SK-N-SH (cell line): ENCODE results near the gene SAMD5. TPM values are rescaled to one million over a fixed set of nuclear protein-coding genes. Genes with fewer than 3 reads are reported as not detected.

ENCODE experiments used
- CTCF ChIA-PET: fragments of 300-600, 350-600 bp; formaldehyde crosslinking; extraction: SDS; loops from one replicate; lab custom pipeline; 2021; lab: Yijun Ruan, JAX
- POLR2A ChIA-PET: fragments of 350-600 bp; sonication (Branson Sonifier 250); formaldehyde crosslinking; extraction: SDS; loops from one replicate; lab custom pipeline; 2020; ENCODE audit warnings: antibody characterized with exemption, inconsistent platforms; lab: Yijun Ruan, JAX
- DNase-seq: peaks from one replicate; pipeline ENCODE4 v3.0.0; 2012
- H2AFZ ChIP-seq: fragments of 200-600 bp; sonication (generic); 2 replicates; pipeline ENCODE4 v1.8.1; 2016; ENCODE audit warnings: antibody characterized with exemption, mild to moderate bottlenecking, low read depth
- H3F3A ChIP-seq: fragments of 200-600 bp; sonication (generic); replicated peaks from 2 replicates; pipeline ENCODE3; 2016; ENCODE audit warnings: antibody characterized with exemption, mild to moderate bottlenecking; ENCODE audit not compliant: insufficient read depth
- H3K27ac ChIP-seq, 2 experiments: fragments of 200-500 bp in 1 of 2; fragments of 200-600 bp in 1 of 2; sonication (Bioruptor generic) in 1 of 2; sonication (generic), shearing (Covaris generic) in 1 of 2; 2 replicates each; pipeline versions ENCODE4 v1.5.1 to v1.6.1; 2014 to 2016; ENCODE audit warnings: low read depth in 2 of 2, inconsistent platforms in 1 of 2, low read length in 1 of 2, mild to moderate bottlenecking in 1 of 2, mixed read lengths in 1 of 2
- H3K27me3 ChIP-seq: fragments of 200-600 bp; sonication (generic), shearing (Covaris generic); 2 replicates; pipeline ENCODE4 v1.6.1; 2016; ENCODE audit warnings: mixed run types; ENCODE audit not compliant: insufficient read depth
- H3K36me3 ChIP-seq, 2 experiments: fragments of 200-500 bp in 1 of 2; fragments of 200-600 bp in 1 of 2; sonication (Bioruptor generic) in 1 of 2; sonication (generic) in 1 of 2; replicated peaks in 1 of 2; 2 replicates each; pipeline versions ENCODE3 to v1.5.1; 2014 to 2016; ENCODE audit warnings: low read length in 1 of 2, mild to moderate bottlenecking in 1 of 2; ENCODE audit not compliant: insufficient read depth in 2 of 2, control insufficient read depth in 1 of 2
- H3K4me1 ChIP-seq, 2 experiments: fragments of 200-500 bp in 1 of 2; fragments of 200-600 bp in 1 of 2; sonication (Bioruptor generic) in 1 of 2; sonication (generic), shearing (Covaris generic) in 1 of 2; 2 replicates each; pipeline versions ENCODE4 v1.5.1 to v1.6.1; 2014 to 2016; ENCODE audit warnings: low read depth in 1 of 2, low read length in 1 of 2, mixed run types in 1 of 2; ENCODE audit not compliant: insufficient read depth in 2 of 2, control insufficient read depth in 1 of 2
- H3K4me2 ChIP-seq: fragments of 200-600 bp; sonication (generic), shearing (Covaris generic); 2 replicates; pipeline ENCODE4 v1.6.1; 2017; ENCODE audit warnings: mixed run types
- H3K4me3 ChIP-seq, 2 experiments: fragments of 200-500 bp in 1 of 2; fragments of 200-600 bp in 1 of 2; sonication (Bioruptor generic) in 1 of 2; sonication (generic), shearing (Covaris generic) in 1 of 2; 2 replicates each; pipeline versions ENCODE4 v1.5.1 to v1.8.1; 2014 to 2016; ENCODE audit warnings: low read depth in 2 of 2, inconsistent platforms in 1 of 2, low read length in 1 of 2, mild to moderate bottlenecking in 1 of 2, mixed read lengths in 1 of 2, moderate library complexity in 1 of 2
- H3K79me2 ChIP-seq: fragments of 200-600 bp; sonication (generic); 2 replicates; pipeline ENCODE4 v1.8.1; 2017; ENCODE audit warnings: mild to moderate bottlenecking; ENCODE audit not compliant: insufficient read depth
- H3K9ac ChIP-seq: fragments of 200-600 bp; sonication (generic); 2 replicates; pipeline ENCODE4 v1.6.1; 2017; ENCODE audit warnings: mixed run types
- H3K9me2 ChIP-seq: fragments of 200-600 bp; sonication (generic); 2 replicates; pipeline ENCODE4 v1.6.1; 2017; ENCODE audit warnings: mixed run types
- H3K9me3 ChIP-seq: fragments of 200-600 bp; sonication (generic); 2 replicates; pipeline ENCODE4 v1.6.1; 2017; ENCODE audit warnings: mixed run types, mild to moderate bottlenecking, moderate library complexity
- H4K20me1 ChIP-seq: fragments of 200-600 bp; sonication (generic); 2 replicates; pipeline ENCODE4 v1.6.1; 2017; ENCODE audit warnings: mild to moderate bottlenecking, mixed run types; ENCODE audit not compliant: insufficient read depth
- CTCF ChIP-seq: fragments of 200-600 bp; sonication (generic); IDR thresholded peaks from 2 replicates; pipeline ENCODE4 v1.6.1; 2017; ENCODE audit warnings: antibody characterized with exemption, mild to moderate bottlenecking, moderate library complexity
- ELF1 ChIP-seq: IDR thresholded peaks from 2 replicates; pipeline ENCODE4 v1.4.0; 2012
- EZH2phosphoT487 ChIP-seq: fragments of 200-600 bp; sonication (generic); IDR thresholded peaks from 2 replicates; pipeline ENCODE4 v1.6.1; 2017; ENCODE audit warnings: low read depth, mixed run types, mild to moderate bottlenecking, antibody characterized with exemption, moderate library complexity, borderline replicate concordance
- FOSL2 ChIP-seq: IDR thresholded peaks from 2 replicates; pipeline ENCODE4 v1.4.0; 2012; ENCODE audit warnings: low read depth, mild to moderate bottlenecking, moderate library complexity, borderline replicate concordance
- GABPA ChIP-seq: IDR thresholded peaks from 2 replicates; pipeline ENCODE4 v1.4.0; 2012; ENCODE audit warnings: low read depth, mild to moderate bottlenecking
- GATA2 ChIP-seq: sonication (generic); formaldehyde crosslinking; IDR thresholded peaks from 2 replicates; pipeline ENCODE4 v1.5.0; 2020; ENCODE audit warnings: mild to moderate bottlenecking, missing genetic modification reagents
- NFIC ChIP-seq: IDR thresholded peaks from 2 replicates; pipeline ENCODE4 v1.4.0; 2012; ENCODE audit warnings: borderline replicate concordance
- NRF1 ChIP-seq: IDR thresholded peaks from 2 replicates; pipeline ENCODE4 v1.6.1; 2012; ENCODE audit warnings: low read depth, mild to moderate bottlenecking, low read length
- RAD21 ChIP-seq: IDR thresholded peaks from 2 replicates; pipeline ENCODE4 v1.6.1; 2012; ENCODE audit warnings: mild to moderate bottlenecking, low read length
- RCOR1 ChIP-seq: fragments of 150-350 bp; IDR thresholded peaks from 2 replicates; pipeline ENCODE4 v1.6.1; 2017; ENCODE audit warnings: antibody characterized with exemption, low read length
- REST ChIP-seq: IDR thresholded peaks from 2 replicates; pipeline ENCODE4 v1.6.1; 2012; ENCODE audit warnings: mild to moderate bottlenecking, low read depth, low read length, moderate library complexity
- RFX5 ChIP-seq: IDR thresholded peaks from 2 replicates; pipeline ENCODE4 v1.6.1; 2012; ENCODE audit warnings: mild to moderate bottlenecking, improper control_type of control experiment, low read length
- RXRA ChIP-seq: IDR thresholded peaks from 2 replicates; pipeline ENCODE4 v1.4.0; 2012; ENCODE audit warnings: low read depth, mild to moderate bottlenecking, borderline replicate concordance
- SIN3A ChIP-seq: IDR thresholded peaks from 2 replicates; pipeline ENCODE4 v1.6.1; 2012; ENCODE audit warnings: low read depth, mild to moderate bottlenecking, low read length, moderate library complexity, borderline replicate concordance
- SMC3 ChIP-seq: IDR thresholded peaks from 2 replicates; pipeline ENCODE4 v1.6.1; 2012; ENCODE audit warnings: low read depth, low read length, improper control_type of control experiment
- TCF12 ChIP-seq: IDR thresholded peaks from 2 replicates; pipeline ENCODE4 v1.4.0; 2012
- USF1 ChIP-seq: IDR thresholded peaks from 2 replicates; pipeline ENCODE4 v1.4.0; 2012; ENCODE audit warnings: low read depth, borderline replicate concordance
- USF2 ChIP-seq: fragments of 150-350 bp; IDR thresholded peaks from 2 replicates; pipeline ENCODE4 v1.6.1; 2017; ENCODE audit warnings: antibody characterized with exemption, low read length, low read depth, borderline replicate concordance
- YY1 ChIP-seq: IDR thresholded peaks from 2 replicates; pipeline ENCODE4 v1.4.0; 2012; ENCODE audit warnings: low read depth, mild to moderate bottlenecking
- WGBS: methylation state at CpG from one replicate; pipeline ENCODE4 v1.1.6; 2017; ENCODE audit warnings: low lambda C conversion rate; 5-methylcytosine and 5-hydroxymethylcytosine counted together
- polyA plus RNA-seq, 3 experiments: library from polyadenylated mRNA; depleted of rRNA; stranded (reverse); fragments of >200 nt; gene quantifications; 2 replicates each; pipeline ENCODE4 v1.2.3, GENCODE V29; 2012

Gene SAMD5
- polyA plus RNA-seq, 1 of the 3 experiments (the other 2 are of a cell fraction): not detected

GRCh38 chr6:147479857-147480256, 28.6 kb upstream of the SAMD5 start:
- H3K4me1 ChIP-seq: no peaks in the 10 kb centered on the region
- H4K20me1 ChIP-seq: no peaks in the 10 kb centered on the region
- H3K36me3 ChIP-seq: no peaks in the 10 kb centered on the region
- no peak overlapping the region for H3K27ac ChIP-seq
- H3K9ac ChIP-seq: no peak overlapping the region
- no peaks in the 10 kb centered on the region for H3K9me3 ChIP-seq
- ChIA-PET POLR2A (no interaction called here), CTCF (no interaction called here)
- no peak for DNase-seq
- H2AFZ ChIP-seq: no peak overlapping the region
- no peaks in the 10 kb centered on the region for H3K27me3 ChIP-seq
- TF ChIP-seq RCOR1 (no peak), CTCF (no peak), SIN3A (no peak), GABPA (no peak), SMC3 (no peak), REST (no peak), FOSL2 (no peak), GATA2 (CRISPR knock-in tag) (no peak), NRF1 (no peak), RFX5 (no peak), ELF1 (no peak), USF2 (no peak), TCF12 (no peak), YY1 (no peak), EZH2phosphoT487 (no peak), RXRA (no peak), RAD21 (no peak), NFIC (no peak), USF1 (no peak)
- 1% methylated on average over 2 of the region's 2 CpGs for WGBS
- no peak overlapping the region for H3K4me2 ChIP-seq
- no peaks in the 10 kb centered on the region for H3K79me2 ChIP-seq
- no peaks in the 10 kb centered on the region for H3K9me2 ChIP-seq
- H3F3A ChIP-seq: no peaks in the 10 kb centered on the region
- no peak overlapping the region for H3K4me3 ChIP-seq
